GM21529 (cell line): ENCODE data around the gene ALCAM.
"Not testable (repeated sequence)": the region's sequence is repeated elsewhere in the genome, so short reads cannot be mapped to it uniquely, and the experiment has no call there.

Experiments used
- ATAC-seq: cut with Tn5 transposase; IDR thresholded peaks from one replicate; pipeline ENCODE4 v1.9.1; 2021; ENCODE audit not compliant: unreplicated experiment

Gene ALCAM

DNA sequence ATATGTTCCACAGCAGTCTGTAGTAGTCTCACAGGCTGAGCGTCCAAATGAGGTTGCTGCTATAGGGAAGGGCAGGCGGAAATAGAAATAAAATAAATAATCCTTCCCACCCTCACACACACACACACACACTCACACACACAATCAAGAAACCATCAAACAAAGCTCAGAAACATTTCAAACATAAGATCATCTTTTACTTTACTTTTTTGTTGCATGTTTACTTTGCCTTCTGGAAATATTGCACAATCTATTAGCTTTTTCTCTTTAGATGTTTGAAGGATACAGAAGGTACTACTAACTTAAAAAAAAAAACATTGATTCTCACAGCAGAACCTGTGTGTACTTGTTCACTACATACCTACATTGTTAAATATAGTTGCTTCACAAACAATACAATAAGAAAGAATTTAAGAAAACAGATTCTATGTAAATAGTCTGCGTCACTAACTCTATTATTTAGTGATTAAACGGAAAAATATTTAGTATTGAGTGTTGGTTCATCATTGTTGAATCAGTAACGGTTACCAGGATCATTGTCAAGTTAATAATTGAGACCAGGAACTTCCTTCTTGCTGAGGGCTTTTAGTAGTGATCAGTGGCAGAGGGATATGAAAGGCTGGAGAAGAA is 20.5 kb downstream of the ALCAM start:
- ATAC-seq: no peak

DNA sequence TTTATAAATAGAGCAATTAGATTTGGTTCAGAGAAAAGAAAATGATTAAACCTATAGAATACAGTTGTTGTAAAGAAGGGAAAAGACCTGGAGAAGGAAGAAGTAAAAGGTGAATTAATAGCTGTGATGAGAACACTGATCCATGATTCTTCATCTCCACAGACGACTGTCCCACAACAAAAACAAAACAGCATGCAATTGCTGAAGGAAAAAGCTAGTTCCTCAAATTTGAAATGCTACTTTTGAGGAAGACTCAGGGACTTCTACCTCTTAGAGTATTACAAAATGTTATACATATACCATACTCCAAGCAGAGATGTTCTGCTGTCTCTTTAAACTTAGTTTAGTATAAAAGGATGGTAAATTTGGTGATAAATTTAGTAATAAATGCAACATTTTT is 21.5 kb downstream of the ALCAM start:
- ATAC-seq: no peak

- ATAC-seq: not testable (repeated sequence)
Measured at GRCh38 chr3:105389759-105390158, 23.1 kb downstream of the ALCAM start.

DNA sequence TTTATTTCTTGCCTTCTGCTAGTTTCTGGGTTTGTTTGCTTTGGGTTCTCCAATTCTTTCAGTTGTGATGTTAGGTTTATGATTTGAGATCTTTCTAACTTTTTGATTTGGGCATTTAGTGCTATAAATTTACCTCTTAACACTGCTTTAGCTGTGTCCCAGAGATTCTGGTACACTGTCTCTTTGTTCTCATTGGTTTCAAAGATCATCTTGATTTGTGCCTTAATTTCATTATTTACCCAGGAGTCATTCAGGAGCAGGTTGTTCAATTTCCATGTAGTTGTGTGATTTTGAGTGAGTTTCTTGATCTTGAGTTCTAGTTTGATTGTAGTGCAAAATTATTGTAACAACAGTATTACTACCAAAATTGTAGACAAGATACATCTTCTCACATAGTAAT is 25.9 kb downstream of the ALCAM start:
- ATAC-seq: not testable (repeated sequence)

GRCh38 chr3:105394177-105394576 is 27.5 kb downstream of the ALCAM start:
- ATAC-seq: no peak

- ATAC-seq: no peak
Measured at GRCh38 chr3:105397974-105398373, 31.3 kb downstream of the ALCAM start.

DNA sequence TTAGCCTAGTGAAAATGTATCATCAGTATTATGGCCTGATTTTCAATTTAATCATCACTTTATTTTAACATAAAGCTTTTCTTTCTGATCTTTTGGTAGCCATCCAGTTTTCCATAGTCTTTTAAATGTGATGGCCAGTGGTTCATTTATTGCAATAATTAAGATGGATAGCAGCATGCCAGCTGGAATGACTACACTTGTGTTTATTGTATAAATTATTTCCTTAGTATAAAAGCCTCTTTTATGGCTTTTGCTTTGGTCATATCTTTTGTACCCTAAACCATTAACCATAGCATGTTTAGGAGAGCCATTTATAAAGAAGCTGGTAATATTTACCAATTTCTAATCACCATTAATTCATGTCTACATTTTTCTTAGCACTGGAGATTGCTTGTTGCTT is 31.7 kb downstream of the ALCAM start:
- no peak for ATAC-seq

- ATAC-seq: no peak
Measured at GRCh38 chr3:105399062-105399461, 32.4 kb downstream of the ALCAM start.

GRCh38 chr3:105399611-105400010 is 32.9 kb downstream of the ALCAM start:
- no peak for ATAC-seq

DNA sequence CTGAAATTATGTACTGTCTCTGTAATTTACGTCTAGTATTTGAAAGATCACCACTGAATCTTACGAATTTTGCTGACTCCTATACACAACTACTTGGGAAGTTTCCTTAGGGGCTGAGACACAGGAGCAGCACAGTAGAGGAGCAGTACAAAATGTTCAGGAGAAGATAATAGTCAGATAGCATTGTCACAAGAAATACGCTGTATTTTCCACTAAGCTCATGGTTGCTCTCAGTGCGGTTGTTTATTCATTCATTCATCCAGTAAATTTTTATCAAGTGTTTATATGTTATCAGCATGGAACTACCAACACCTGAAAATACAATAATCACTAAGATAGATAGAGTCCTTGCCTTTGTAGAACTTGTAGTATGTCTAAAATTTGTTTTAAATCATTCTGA is 34.5 kb downstream of the ALCAM start:
- ATAC-seq: no peak

DNA sequence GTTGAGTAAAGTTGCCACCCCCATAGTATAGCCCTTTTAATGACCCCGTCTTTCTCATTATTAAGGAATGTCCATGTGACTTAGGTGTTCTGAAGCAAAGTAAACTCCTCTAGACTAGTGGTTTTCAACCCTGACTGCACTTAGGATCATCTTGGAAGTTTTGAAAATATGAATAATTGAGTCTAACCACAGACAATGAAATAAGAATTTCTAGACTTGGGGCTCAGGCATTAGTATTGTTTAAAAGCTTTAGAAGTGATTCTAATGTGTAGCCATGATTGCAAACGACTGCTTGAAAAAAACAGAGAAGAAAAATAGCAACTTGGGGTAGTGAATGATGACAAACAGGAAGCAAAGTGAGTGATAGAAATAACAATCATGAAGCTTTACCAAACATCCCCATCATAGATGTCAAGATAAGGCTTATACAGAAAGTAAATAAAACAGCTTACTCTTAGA is 35.0 kb downstream of the ALCAM start:
- ATAC-seq: no peak

GRCh38 chr3:105402287-105402801 is 35.6 kb downstream of the ALCAM start:
- ATAC-seq: no peak

DNA sequence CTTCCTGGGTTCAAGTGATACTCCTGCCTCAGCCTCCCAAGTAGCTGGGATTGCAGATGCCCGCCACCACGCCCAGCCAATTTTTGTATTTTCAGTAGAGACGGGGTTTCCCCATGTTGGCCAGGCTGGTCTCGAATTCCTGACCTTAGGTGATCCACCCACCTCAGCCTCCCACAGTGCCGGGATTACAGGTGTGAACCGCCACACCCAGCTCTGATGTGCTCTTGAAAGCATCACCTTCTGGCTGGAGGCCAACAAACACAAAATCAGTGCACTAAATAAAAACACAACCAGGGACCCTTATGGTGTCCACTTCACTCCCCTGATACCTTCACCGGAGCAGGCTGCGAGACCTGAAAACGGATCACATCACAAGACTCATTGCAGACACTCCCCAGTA is 36.3 kb downstream of the ALCAM start:
- ATAC-seq: not testable (repeated sequence)

GRCh38 chr3:105406268-105406667 is 39.6 kb downstream of the ALCAM start:
- ATAC-seq: no peak

- no peak for ATAC-seq
Measured at GRCh38 chr3:105409364-105409763, 42.7 kb downstream of the ALCAM start.

DNA sequence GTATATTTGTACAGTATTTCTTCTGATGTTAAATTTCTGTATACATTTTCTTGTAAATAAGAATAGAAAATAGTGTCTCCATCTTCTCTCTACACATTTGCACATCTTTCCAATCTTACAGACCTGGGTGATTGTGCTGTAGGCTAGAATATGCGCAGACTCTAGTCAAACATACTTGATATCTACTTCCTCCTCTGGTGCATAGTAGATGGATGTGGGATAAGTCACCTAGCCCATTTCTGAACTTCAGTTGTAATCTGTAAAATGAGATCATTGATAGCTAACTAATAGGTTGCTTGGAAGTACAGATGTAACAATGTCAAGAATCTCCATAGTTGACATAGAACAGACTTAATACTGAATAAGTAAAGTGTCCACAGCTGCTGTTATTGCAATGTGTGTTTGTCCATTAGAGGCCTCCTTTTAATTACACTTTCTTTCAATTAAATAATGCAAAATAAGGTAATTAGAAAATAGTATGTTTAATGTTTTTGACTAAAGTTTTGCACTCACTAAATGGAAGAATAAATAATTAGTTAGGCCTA is 46.7 kb downstream of the ALCAM start:
- ATAC-seq: no peak

- ATAC-seq: no peak
Measured at GRCh38 chr3:105414841-105415240, 48.1 kb downstream of the ALCAM start.

GRCh38 chr3:105415951-105416350 is 49.2 kb downstream of the ALCAM start:
- no peak for ATAC-seq

DNA sequence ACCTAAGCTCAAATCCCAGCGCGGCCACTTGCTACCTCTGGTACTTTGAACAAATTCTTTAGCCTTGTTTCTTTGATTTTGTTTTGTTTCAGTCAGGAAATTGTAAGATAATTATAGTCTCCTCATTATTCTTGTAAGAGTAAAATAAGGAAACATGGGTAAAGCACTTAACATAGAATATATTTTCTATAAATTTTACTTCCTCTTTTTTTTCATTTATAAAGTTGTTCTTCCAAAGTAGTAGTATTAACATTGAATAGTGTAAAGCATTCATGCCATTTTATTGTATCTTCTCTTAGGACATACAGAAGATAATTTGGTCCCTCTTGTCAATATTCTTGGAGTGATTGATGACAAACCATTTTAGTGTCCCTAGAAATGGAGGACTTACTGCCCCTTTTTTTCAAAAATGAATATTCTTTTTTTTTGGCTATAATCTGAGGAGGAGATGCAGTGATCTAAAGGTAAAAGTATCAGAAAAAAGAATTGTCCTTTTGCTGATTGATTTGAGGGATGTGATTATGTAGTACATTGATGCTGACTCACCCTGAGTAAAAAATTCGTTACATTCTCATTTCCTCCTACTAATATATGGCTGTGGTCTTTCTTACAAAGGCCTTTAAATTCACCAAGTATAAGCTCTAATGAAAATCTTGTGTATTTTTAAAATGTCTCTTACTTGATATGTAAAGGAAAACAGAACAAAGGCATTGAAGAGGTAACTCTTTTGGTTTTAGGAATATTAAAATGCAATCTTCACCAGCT is 51.0 kb downstream of the ALCAM start:
- ATAC-seq: no peak

DNA sequence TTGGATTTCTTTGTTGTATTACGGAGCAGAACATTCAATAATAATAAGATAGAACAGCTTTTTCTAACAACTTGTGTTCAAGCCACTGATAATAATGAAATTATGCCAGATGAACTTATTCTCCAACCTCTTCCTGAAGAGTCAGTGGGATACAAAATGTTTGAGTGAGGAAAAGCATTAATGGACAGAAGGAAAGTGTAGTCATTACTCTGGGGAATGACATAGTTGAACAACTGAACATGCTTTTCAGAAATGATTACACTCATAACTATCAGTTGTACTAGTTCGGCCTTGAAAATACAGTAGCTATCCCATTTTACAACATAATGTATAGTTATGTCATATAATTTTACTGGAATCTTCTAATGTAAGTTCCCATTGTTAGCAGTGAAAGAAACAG is 55.9 kb downstream of the ALCAM start:
- no peak for ATAC-seq

DNA sequence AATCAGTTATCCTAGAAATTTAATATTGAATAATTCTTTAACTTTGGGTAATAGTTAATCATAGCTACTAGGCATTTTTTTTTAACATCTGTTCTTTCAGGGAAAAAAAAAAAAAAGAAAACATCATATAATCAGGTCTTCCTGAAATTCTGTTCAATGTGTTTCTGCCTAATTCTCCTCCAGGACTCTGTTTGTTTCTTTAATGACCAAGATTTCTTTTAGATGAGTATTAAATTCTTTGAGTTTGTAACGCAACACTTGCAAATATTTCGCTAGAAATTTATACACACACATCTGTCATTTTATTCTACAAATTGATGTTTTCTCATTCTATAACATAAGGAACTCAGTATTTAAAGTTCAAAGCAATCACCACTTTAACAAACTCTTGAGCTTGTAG is 56.7 kb downstream of the ALCAM start:
- no peak for ATAC-seq
